ENCODE results near the gene IER3. TPM values are rescaled to one million over a fixed set of nuclear protein-coding genes. Genes with fewer than 3 reads are reported as not detected.
A peak's percentile ranks its signal among the peaks of the same experiment; 100 is the strongest.

IER3 gene
- total RNA-seq, 1 donor from 2014 or later, result 131 TPM

DNA sequence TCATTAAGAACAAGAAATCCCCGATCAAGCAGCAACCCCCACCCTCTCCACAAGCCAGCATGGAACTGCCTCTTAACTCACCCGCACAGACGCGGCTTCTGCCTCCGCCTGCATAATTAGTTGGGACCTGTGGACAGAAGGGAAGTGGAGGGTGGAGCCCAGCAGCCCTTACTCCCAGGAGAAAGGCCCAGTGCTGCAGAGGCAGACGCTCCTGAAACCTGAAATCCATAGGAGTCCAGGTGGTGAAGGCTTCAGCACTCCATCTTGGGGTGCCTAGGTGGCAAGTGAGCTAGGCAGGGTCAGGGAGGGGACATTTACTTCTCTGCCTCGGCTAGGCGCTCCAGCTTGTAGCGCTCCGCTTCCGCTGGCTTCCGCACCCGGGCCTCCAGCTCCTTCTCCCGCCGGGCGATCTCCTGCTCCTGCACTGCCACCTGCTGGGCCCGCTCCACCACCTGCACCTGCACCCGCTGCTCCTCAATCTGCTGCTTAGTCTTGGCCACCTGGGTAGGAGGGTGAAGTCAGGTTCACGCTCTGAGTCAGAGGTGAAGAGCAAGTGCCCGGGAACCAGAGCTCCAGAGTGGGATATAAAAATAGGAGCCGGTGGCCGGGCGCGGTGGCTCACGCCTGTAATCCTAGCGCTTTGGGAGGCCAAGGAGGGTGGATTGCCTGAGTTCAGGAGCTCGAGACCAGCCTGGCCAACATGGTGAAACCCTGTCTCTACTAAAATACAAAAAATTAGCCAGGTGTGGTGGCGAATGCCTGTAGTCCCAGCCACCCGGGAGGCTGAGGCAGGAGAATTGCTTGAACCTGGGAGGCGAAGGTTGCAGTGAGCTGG is 13.5 kb downstream of the IER3 start:
- Mint-ChIP-seq H3K27me3 (ENCODE audit: low read depth) (no peaks in the 10 kb centered on the region), H3K36me3 (peaks cover 27% of the 10 kb centered on the region), H3K4me3 (no peak overlapping the region), H3K27ac (no peak overlapping the region), H3K4me1 (peaks cover 3% of the 10 kb centered on the region), H3K9me3 (no peaks in the 10 kb centered on the region)
- peak; percentile 64 to 83 for DNase-seq (ENCODE audit: low spot score in 2 of 2, unreplicated experiment in 2 of 2)
- TF ChIP-seq, protein P1, sequence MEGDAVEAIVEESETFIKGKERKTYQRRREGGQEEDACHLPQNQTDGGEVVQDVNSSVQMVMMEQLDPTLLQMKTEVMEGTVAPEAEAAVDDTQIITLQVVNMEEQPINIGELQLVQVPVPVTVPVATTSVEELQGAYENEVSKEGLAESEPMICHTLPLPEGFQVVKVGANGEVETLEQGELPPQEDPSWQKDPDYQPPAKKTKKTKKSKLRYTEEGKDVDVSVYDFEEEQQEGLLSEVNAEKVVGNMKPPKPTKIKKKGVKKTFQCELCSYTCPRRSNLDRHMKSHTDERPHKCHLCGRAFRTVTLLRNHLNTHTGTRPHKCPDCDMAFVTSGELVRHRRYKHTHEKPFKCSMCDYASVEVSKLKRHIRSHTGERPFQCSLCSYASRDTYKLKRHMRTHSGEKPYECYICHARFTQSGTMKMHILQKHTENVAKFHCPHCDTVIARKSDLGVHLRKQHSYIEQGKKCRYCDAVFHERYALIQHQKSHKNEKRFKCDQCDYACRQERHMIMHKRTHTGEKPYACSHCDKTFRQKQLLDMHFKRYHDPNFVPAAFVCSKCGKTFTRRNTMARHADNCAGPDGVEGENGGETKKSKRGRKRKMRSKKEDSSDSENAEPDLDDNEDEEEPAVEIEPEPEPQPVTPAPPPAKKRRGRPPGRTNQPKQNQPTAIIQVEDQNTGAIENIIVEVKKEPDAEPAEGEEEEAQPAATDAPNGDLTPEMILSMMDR (IDR thresholded peaks at IDR 0.05; ENCODE audit: unreplicated experiment), result peak; percentile 63

DNA sequence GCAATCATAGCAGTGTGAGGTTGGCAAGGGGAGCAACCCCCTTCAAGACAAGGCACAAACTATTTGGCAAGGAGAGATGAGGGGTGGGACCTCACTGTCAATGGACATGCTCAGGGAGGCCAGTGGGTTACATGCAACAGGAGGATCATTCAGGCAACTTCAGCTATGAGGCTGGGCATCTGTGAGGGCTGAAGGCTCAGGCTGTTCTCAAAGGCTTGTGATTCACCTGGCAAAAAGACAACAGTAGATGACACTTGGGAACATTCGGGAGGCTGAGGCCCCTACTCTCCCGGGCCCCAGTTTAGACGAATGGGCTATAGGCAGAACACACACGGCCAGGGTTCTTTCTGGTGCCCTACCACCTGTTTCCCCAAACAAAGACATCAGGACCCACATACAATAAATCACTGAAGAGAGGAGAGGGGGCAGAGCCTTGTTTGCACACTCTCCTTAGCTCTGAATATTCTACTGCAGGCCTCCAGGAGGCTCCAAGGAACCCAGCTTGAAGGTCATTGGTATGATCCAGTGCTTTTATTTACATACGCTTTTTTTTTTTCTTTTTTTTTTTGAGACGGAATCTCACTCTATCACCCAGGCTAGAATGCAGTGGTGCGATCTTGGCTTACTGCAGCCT is 16.3 kb downstream of the IER3 start:
- H3K9me3 Mint-ChIP-seq, result no peaks in the 10 kb centered on the region
- H3K36me3 Mint-ChIP-seq, result peaks cover 34% of the 10 kb centered on the region
- no peak overlapping the region for H3K4me3 Mint-ChIP-seq
- no peaks in the 10 kb centered on the region for H3K27me3 Mint-ChIP-seq (ENCODE audit: low read depth)
- TF ChIP-seq, protein P1 (IDR thresholded peaks at IDR 0.05; ENCODE audit: unreplicated experiment), result no peak
- H3K4me1 Mint-ChIP-seq, result peaks cover 25% of the 10 kb centered on the region
- peak overlapping the region; percentile 7 for H3K27ac Mint-ChIP-seq
- DNase-seq (ENCODE audit: low spot score in 2 of 2, unreplicated experiment in 2 of 2), result no peak

DNA sequence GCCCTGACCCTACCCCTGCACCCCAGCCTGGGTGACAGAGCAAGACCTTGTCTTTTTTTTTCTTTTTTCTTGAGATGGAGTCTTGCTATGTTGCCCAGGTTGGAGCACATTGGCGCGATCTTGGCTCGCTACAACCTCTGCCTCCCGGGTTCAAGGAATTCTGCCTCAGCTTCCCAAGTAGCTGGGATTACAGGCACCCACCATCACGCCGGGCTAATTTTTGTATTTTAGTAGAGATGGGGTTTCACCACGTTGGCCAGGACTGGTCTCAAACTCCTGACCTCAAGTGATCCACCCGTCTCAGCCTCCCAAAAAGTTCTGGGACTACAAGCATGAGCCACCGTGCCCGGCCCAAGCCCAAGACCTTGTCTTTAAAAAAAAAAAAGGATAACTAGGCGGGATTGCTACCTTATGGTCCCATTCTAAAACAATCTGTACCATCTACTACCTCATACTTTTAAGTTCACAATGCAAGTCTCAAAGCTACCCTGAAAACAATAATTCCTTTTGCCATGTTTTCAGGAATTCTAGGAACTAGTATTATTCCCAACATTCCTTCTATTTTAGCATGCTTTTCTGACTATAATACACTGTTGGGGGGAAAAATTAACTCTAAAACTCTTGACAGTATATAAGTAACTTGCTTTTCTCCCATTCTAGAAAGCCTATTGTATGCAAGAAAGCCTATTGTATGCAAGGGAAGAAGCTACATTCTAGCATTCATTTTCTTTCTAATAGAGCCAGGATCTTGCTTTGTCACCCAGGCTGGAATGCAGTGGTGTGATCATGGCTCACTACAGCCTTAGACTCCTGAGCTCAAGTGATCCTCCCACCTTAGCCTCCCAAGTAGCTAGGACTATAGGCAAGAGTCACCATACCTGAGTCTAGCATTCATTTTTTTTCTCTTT is 17.6 kb downstream of the IER3 start:
- peak overlapping the region; percentile 19 for H3K27ac Mint-ChIP-seq
- H3K4me1 Mint-ChIP-seq, result peaks cover 34% of the 10 kb centered on the region
- H3K36me3 Mint-ChIP-seq, result peaks cover 37% of the 10 kb centered on the region
- no peaks in the 10 kb centered on the region for H3K9me3 Mint-ChIP-seq
- TF ChIP-seq, protein P1 (IDR thresholded peaks at IDR 0.05; ENCODE audit: unreplicated experiment), result no peak
- no peaks in the 10 kb centered on the region for H3K27me3 Mint-ChIP-seq (ENCODE audit: low read depth)
- no peak for DNase-seq (ENCODE audit: low spot score in 2 of 2, unreplicated experiment in 2 of 2)
- H3K4me3 Mint-ChIP-seq, result no peak overlapping the region

DNA sequence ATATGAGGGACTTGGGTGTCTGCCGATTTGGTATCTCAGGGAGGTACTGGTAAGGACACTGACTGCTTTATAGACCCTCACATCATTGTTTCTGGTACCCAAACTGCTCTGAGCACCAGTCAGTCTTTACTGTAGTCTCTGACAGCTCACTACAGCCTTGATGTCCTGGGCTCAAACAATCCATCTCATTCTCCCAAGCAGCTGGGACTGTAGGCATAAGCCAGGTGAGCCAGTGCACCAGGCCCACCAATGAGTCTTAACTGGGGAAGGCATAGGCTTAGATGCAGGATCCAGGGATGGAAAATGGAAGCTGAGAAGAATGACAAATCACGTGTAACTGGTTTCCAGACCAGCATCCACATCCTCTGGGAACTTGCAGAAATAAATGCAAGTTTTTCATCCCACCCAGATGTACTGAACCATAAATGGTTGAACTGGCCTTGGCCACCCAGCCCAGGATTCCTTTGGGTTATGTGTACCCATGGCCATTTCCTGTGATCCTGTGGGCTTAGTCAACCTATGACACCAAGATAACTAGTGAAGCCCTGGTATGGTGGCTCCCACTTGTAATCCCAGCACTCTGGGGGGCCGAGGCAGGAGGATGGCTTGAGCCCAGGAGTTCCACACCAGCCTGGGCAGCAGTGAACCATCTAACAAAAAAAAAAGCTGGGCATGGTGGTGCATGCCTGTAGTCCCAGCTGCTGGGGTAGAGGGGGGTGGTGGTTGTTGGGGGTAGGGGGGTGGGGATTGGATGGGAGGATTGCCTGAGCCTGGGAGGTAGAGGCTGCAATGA is 18.4 kb downstream of the IER3 start:
- H3K4me3 Mint-ChIP-seq, result no peak overlapping the region

More for the DNA sequence above, 18.4 kb downstream of the IER3 start:
- peaks cover 36% of the 10 kb centered on the region for H3K36me3 Mint-ChIP-seq
- TF ChIP-seq, protein P1 (IDR thresholded peaks at IDR 0.05; ENCODE audit: unreplicated experiment), result no peak
- peaks cover 36% of the 10 kb centered on the region for H3K4me1 Mint-ChIP-seq
- H3K9me3 Mint-ChIP-seq, result no peaks in the 10 kb centered on the region
- peak overlapping the region; percentile 48 for H3K27ac Mint-ChIP-seq
- no peak for DNase-seq (ENCODE audit: low spot score in 2 of 2, unreplicated experiment in 2 of 2)
- H3K27me3 Mint-ChIP-seq (ENCODE audit: low read depth), result no peaks in the 10 kb centered on the region

Data from mesothelial cell of epicardium (in vitro differentiated cells).